MV-4-11 (cell line): ENCODE measurements around the gene STX16.

Experiments
- DNase-seq: peaks from one replicate; lab custom pipeline; 2025; lab: John Stamatoyannopoulos, UW

STX16 gene, protein sequence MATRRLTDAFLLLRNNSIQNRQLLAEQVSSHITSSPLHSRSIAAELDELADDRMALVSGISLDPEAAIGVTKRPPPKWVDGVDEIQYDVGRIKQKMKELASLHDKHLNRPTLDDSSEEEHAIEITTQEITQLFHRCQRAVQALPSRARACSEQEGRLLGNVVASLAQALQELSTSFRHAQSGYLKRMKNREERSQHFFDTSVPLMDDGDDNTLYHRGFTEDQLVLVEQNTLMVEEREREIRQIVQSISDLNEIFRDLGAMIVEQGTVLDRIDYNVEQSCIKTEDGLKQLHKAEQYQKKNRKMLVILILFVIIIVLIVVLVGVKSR

GRCh38 chr20:58650776-58651558, at the start of gene STX16:
TSS of gene STX16 (plus strand) at chr20:58651283. CDS start at chr20:58652007, 724 bp downstream.
- DNase-seq = peak; percentile 84

DNA sequence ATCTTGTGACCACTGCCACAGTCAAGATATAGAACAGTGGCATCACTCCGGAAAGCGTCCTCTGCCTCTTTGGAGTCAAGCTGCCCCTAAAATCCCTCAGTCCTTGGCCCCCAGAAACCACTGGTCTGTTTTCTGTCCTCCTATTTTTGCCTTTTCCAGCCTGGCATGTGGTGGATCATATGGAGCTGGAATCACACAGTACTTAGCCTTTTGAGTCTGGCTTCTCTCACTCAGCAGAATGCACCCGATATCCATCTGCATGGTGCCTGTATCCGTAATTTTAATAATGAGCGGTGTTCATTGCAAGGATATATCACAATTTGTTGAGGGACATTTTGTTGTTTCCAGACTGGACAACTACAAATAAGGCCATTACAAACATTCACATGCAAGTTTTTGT, 49.0 kb upstream of the STX16 start:
- DNase-seq = no peak

- no peak for DNase-seq
These were observed 47.4 kb upstream of the STX16 start for GRCh38 chr20:58603721-58604120.

DNA sequence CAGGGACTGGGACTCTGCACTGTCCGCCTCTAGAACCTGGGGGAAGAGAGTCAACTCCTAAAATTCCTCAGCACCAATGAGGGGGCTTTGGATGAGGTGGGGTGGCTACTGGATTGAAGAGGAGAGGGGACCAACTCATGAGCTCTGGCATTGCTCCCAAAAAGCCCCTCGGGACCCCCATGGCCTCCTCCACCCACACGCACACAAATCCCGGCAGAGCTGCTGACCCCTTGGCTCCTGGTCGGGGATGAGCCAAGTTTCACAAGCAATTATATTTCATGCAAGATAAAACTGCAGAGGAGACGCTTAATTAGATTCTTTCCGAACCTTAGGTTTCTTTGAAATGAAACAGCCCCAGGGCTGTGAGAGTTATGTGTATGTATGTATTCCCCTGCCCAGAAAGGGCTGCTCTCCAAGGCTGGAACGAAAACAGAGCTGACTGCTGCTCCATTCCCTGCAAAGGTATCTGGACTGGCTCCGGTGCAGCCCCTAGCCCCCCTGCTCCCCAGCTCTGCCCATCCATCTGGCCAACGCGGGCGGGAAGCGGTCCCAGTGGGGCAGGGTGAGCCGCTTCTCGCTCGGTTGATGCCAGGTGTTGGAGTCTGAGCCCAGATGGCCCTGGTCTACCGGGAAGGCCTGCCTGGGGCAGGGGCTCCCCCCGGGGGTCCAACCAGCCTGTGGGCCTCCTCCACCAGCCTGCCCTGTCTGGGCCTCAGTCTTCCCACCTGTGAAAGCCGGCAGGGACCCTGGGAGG, 46.8 kb upstream of the STX16 start:
- no peak for DNase-seq

DNA sequence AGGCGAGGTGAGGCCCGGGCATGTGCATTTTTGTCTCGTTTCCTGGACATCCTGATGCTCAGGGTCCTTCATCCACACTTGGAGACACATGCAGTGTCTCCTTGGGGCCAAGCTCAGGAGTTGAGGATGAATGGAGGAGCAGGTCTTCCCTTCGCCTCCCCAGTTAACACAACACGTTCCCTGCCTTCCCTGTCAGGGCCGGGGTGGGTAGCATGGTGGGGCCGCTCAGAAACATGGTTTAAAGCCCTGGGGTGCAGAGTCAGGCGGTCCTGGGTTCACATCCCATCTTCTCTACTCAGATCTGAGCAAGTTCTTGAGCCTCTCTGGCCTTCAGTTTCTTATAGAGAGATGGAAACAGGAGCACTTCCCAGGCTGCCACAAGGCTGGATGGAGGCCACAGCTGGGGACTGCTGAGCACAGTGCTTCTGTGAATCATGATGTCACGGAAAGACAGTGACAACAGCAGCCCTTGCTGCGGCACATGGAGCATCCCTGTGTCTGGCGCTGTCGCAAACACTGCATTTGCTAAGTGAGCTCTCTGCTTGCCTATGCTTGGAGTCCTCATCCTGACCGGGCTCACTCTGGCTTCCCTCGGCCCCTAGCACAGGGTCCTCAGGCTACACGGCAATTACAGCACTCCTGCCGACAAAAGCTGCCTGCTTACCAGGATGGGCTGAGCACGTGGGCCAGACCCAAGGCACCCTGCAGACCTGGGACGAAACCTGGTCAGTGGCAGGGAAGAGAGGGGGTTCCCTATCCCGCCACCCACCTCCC, 45.6 kb upstream of the STX16 start:
- DNase-seq = no peak

DNA sequence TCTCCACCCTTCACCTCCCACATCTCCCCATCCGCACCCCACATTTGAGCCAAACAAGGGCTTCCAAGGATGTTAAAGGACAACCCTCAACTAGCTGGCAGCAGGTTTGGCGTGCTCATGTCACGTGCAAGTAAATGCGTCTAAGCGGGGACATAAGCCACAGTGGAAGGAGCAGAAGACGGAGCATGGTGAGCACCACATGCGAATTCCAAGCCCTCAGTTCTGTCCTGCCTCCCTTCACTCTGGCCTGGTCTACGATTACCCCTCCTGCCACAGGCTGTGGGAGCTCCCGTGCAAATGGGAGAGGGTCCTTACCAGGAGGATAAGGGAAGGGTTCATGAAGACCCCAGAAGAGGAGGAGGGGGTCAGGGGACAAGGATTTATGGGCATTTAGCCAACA, 44.9 kb upstream of the STX16 start:
- DNase-seq = no peak

GRCh38 chr20:58608096-58608840, 42.8 kb upstream of the STX16 start:
- DNase-seq = no peak

DNA sequence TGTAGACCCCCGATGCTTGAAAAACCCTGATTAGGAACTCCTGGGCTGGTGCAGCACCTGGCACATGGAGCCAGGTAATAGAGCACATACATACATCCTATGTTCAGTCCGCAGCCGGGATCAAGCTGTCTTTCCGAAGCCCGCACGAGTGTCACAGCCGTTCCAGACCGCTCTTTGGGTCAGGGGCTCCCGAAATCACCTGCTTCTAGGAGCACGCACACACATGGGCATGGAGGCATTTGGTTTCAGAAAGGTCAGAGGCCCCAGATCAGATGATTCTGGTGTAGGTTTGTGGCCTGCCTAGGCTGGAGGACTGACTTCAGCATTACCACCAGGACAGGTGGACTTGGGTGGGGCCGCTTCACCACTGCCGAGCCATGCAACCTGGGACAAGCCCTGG, 42.1 kb upstream of the STX16 start:
- DNase-seq = no peak

DNA sequence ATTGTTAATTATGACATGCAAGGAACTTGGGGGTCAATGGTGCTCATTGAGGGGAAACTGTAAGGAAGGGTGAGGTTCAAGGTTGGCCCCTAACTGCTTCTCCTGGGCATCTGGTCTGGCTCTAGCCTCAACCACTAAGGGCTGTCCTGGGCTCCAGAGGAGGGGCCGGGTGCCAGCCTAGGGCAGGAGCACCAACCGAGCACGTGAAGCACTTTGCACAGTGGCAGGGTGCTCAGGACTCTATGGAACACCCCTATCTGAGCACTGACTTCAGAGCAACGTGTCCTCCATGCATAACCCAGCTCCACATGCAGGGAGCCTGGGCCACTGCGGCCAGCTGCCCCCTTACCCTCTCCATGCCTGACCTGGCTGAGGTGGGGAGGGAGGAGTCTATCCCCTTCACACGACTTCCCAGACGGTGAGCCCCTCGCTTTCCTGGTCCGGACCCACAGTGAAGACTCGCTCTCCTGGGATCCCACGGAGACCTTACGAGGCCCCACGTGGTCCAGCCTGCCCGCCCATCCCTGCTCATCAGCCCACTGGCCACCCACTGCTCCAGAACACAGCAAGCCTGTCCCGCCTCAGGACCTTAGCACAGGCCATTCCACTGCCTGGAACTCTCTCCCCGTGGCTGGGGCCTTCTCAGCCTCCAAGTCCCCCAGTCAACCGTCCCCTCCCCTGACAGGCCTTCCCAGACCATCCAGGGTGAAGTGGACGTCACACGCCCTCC, 40.8 kb upstream of the STX16 start:
- DNase-seq = no peak

- DNase-seq = no peak
These were observed 40.3 kb upstream of the STX16 start for GRCh38 chr20:58610811-58611210.

DNA sequence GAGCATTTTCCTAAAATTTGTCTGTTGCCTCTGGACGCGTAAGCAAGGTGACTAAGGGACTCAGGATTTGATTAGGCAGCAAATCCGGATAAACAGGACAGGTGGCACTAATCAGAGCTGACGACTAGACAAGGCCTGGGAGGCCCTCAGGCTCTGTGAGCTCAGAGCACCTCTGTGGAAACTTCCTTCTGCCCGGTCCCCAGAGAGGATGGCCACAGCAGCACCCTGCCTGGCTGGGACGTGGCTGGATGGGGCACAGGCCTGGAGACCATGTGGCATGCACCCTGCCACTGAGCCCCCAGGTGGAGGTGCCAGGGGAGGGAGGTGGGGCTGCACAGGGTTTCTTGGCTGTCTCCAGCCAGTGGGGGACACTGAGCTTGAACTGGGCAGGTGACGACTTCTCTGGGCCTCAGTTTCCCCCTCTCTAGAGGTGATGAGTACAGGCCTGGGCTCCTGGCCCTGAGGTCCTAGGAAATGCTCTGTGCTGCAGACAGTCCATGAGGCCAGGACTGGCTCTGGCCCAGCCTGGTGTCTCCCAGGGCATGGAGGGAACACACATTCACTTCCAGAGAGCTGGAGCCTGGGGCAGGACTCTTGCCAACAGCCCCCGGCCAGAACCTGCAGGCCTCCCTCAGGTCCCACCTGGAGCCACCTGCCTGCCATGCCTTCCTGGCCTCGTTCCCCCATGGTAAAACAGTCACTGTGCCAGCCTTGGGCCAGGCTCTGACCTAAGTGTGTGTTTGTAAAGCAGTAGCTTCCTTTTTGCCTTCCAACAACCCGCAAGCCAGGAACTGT, 39.6 kb upstream of the STX16 start:
- no peak for DNase-seq

DNA sequence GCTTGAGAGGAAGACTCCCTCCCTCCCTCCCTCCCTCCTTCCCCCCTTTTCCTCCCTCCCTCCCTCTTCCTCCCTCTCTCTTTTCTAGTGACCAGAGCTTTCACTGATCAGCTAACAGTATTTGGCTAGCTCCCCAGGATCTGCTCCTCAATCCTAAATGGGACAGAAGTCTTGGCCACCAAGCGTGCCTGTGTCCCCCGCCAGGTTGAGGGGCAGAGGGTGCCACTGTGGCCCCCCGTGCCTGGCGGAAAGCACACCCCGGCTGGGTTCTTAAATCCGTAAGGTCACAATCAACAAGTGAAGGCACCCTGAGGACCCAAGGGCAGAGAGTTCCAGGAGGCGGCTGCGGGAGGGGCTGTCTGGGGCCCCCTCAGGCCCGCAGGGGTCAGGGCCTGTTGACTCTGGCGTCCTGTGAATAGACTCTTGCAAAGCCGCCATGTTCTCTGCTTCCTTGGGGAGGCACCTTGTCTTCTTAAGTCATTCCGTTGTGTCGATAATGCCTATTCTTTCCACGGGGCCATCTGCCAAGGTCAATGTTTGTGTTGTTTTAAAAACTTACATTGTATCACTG, 38.9 kb upstream of the STX16 start:
- no peak for DNase-seq

DNA sequence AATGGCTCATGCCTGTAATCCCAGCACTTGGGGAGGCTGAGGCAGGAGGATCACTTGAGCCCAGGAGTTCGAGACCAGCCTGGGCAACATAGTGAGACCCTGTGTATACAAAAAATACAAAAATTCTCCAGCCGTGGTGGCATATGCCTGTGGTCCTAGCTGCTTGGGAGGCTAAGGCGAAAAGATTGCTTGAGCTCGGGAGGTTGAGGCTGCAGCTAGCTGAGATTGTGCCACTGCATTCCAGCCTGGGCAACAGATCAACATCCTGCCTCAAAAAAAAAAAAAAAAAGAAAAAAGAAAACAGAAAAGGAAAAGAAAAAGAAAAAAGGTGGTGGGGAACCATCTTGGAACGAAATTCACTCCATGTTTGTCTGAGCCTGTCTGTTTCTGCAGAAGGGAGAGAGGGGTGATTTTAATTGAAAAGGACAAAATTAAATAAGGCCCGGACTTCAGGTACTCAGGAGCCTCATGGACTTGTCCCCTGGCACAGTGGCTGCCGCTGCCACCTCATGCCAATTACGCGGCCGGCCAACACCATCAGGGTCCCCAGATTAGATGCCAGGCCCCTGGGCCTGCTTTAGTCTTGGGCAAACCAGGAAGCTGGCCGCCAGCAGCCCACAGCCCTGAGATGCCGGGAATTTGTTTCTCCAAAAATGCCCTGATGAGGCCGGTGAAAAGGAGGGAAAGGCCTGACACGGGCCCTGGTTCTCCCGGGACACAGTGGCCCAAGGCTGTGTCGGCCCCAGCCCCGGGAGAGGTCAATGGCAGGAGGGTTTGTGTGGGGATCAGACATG, 37.8 kb upstream of the STX16 start:
- no peak for DNase-seq

DNA sequence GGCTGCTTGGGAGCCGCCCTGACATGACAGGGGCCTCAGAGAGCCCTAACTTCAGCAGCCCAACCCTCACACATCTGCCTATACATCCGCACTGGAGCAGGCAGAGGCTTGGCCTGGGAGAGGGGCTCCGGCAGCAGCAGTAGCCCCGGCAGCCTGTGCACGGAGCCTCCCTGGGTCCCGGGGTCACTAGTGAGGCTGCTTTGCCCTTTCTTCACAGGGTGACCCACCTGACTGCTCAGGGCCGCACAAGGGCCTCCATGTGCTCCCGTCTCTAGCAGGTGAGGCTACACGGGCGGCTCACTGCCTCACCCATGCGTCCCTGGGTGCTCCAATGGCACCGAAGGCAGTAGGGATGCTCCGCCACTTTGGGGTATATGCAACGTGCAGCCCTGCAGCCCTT, 36.7 kb upstream of the STX16 start:
- DNase-seq = no peak

DNA sequence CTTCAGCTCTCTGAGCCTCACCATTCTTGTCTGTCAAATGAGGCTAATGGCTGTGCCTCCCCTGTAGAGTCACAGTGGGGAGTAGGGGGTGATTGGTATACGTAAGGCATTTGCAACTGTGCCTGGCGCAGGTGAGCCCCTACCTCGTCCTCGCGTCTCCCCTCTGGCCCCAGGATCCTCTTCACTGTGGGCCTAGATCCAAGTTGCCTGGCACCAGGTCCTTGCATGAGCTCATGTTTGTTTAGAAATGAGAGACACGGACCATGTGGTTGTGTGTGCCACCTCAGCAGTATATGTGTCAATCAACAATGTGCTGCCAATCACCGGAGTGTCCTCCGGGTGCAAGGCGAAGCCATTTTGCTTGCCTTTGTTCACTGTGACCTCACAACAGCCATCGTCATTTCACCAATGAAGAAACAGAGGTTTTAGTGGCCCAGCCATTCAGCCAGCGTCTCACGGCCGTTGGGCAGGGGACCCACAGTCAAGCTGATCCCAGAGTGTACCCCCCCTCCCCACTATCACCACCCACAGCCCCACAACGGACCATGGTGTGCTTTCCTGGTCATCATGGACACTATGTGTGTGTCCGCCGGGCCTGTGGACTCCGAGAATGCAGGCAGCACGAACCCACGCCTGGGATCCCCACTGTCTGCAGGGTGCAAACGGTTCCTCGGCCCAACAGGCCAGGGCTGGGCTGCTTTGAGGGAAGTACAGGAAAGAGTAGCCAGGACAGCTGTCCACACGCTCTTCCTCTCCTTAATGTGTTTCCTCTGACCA, 35.9 kb upstream of the STX16 start:
- DNase-seq = no peak

DNA sequence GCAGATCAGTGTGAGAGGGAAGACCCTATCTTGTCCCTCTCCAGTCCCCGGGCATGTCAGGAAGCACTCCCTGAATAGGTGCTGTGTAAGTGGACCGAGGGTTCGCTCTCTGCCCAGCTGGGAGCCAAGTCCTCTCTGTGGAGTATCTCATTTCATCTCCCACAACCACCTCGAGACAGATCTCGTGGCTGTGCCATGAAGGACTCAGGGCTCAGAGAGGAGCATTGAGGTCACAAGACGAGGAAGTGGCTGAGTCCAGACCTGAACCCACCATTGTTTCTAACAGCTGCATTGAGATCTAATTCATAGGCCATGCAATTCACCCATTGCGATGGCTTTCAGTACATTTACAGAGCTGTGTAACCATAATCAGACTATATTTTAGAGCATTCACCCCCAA, 34.7 kb upstream of the STX16 start:
- DNase-seq = peak; percentile 60

DNA sequence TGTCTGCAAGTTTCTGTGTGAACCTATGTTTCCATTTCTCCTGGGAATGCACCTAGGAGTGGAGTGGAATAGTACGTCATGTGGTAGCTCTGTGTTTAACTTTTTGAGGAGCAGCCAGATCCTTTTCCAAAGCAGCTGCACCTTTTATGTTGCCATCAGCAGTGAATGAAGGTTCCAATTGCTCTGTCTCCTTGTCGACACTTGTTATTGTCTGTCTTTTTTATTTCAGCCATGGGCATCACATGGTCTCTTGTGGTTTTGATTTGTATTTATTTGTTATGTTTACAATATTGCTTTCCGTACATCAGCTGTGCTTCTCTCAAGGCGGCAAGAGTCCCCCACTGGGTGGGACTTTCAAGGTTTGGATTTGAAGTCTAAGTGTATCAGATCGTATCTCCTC, 33.9 kb upstream of the STX16 start:
- no peak for DNase-seq
